Activated CD8-positive, alpha-beta memory T cell treated with anti-CD3 and anti-CD28 coated beads, Interleukin-2, amount 10 ng/mL, durations not matched to agents 7 days and 5 days (primary cell): ENCODE measurements around the gene EFNA2. TPM values are rescaled to one million over a fixed set of nuclear protein-coding genes. Genes with fewer than 3 reads are reported as not detected.
"Not testable (repeated sequence)": the region's sequence is repeated elsewhere in the genome, so short reads cannot be mapped to it uniquely, and the experiment has no call there.

Experiments used
- ATAC-seq: fragments of 150-1000 bp; cut with Tn5 transposase; one replicate; pipeline ENCODE4 v1.10.0; 2021; ENCODE audit warnings: moderate library complexity
- CTCF ChIA-PET: fragments of 350-600 bp; sonication (Branson Sonifier 250); formaldehyde crosslinking; loops from one replicate; lab custom pipeline; 2021; ENCODE audit warnings: antibody characterized with exemption; lab: Charles Lee
- DNase-seq: peaks from one replicate; pipeline ENCODE4 v3.0.0-alpha.2; 2020
- H3K27ac Mint-ChIP-seq: one replicate; pipeline ENCODE4 v1.8.0; 2021; ENCODE audit warnings: mild to moderate bottlenecking, mixed read lengths
- H3K27me3 Mint-ChIP-seq: one replicate; pipeline ENCODE4 v1.8.0; 2021; ENCODE audit warnings: mixed read lengths
- H3K36me3 Mint-ChIP-seq: one replicate; pipeline ENCODE4 v1.8.0; 2021; ENCODE audit warnings: mild to moderate bottlenecking, mixed read lengths
- H3K4me1 Mint-ChIP-seq: one replicate; pipeline ENCODE4 v1.8.0; 2021; ENCODE audit warnings: mixed read lengths
- H3K4me3 Mint-ChIP-seq: one replicate; pipeline ENCODE4 v1.8.0; 2021; ENCODE audit warnings: mild to moderate bottlenecking, moderate library complexity, mixed read lengths
- H3K9me3 Mint-ChIP-seq: one replicate; pipeline ENCODE4 v1.8.0; 2022; ENCODE audit warnings: low read depth, mixed read lengths
- total RNA-seq, 2 experiments: library from RNA; stranded (reverse); gene quantifications; one replicate each; pipeline ENCODE4 v1.2.3, GENCODE V29; 2021

EFNA2 gene
- total RNA-seq, 2 experiments from 2014 or later, result not detected

GRCh38 chr19:1324806-1325567, 39.3 kb downstream of the EFNA2 start:
- H3K4me3 Mint-ChIP-seq, result no peak overlapping the region
- H3K9me3 Mint-ChIP-seq, result no peaks in the 10 kb centered on the region
- H3K27me3 Mint-ChIP-seq, result peaks cover 27% of the 10 kb centered on the region
- ATAC-seq (no peak), DNase-seq (no peak)
- CTCF ChIA-PET, result interaction anchor here (0.7 kb wide), 1 partner anchor 11 kb away, joined by 3 read pairs; no protein-coding TSS in a partner anchor
- H3K36me3 Mint-ChIP-seq, result no peaks in the 10 kb centered on the region
- no peak overlapping the region for H3K27ac Mint-ChIP-seq
- no peaks in the 10 kb centered on the region for H3K4me1 Mint-ChIP-seq

GRCh38 chr19:1325568-1326294, 40.1 kb downstream of the EFNA2 start:
- DNase-seq (no peak), ATAC-seq (no peak)
- no peaks in the 10 kb centered on the region for H3K36me3 Mint-ChIP-seq
- no peak overlapping the region for H3K4me3 Mint-ChIP-seq
- no peaks in the 10 kb centered on the region for H3K4me1 Mint-ChIP-seq
- H3K27ac Mint-ChIP-seq, result no peak overlapping the region
- peaks cover 27% of the 10 kb centered on the region for H3K27me3 Mint-ChIP-seq
- CTCF ChIA-PET, result no interaction called here
- H3K9me3 Mint-ChIP-seq, result no peaks in the 10 kb centered on the region

- Mint-ChIP-seq H3K27me3 (peaks cover 27% of the 10 kb centered on the region), H3K4me1 (no peaks in the 10 kb centered on the region), H3K36me3 (no peaks in the 10 kb centered on the region), H3K9me3 (no peaks in the 10 kb centered on the region), H3K4me3 (no peak overlapping the region), H3K27ac (no peak overlapping the region)
- CTCF ChIA-PET, result no interaction called here
- ATAC-seq (peak; percentile 23), DNase-seq (no peak)
Observed at GRCh38 chr19:1327125-1327524, 41.5 kb downstream of the EFNA2 start.

DNA sequence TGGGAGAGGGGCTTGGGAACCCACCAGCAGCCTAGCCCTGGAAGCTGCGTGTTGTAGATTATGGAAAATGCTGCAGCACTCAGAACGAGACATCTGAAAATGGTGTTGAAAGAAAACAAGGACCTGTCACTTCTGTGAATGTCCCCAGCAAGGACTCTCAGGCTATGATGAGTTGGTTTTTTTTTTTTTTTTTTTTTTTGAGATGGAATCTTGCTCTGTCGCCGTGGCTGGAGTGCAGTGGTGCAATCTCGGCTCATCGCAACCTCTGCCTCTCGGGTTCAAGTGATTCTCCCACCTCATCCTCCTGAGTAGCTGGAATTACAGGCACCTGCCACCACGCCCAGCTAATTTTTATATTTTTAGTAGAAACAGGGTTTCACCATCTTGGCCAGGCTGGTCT, 46.5 kb downstream of the EFNA2 start:
- not testable (repeated sequence) for H3K27me3 Mint-ChIP-seq, H3K4me1 Mint-ChIP-seq, H3K27ac Mint-ChIP-seq, H3K36me3 Mint-ChIP-seq, DNase-seq, ATAC-seq, H3K4me3 Mint-ChIP-seq, H3K9me3 Mint-ChIP-seq
- CTCF ChIA-PET, result interaction anchor here (0.7 kb wide), 1 partner anchor 43 kb away, joined by 3 read pairs; no protein-coding TSS in a partner anchor

- Mint-ChIP-seq H3K4me1 (no peaks in the 10 kb centered on the region), H3K36me3 (no peaks in the 10 kb centered on the region), H3K4me3 (no peak overlapping the region), H3K27me3 (no peaks in the 10 kb centered on the region), H3K27ac (no peak overlapping the region), H3K9me3 (no peaks in the 10 kb centered on the region)
- ATAC-seq, result no peak
- no peak for DNase-seq
- CTCF ChIA-PET, result no interaction called here
Observed at GRCh38 chr19:1336079-1336684, 50.5 kb downstream of the EFNA2 start.

DNA sequence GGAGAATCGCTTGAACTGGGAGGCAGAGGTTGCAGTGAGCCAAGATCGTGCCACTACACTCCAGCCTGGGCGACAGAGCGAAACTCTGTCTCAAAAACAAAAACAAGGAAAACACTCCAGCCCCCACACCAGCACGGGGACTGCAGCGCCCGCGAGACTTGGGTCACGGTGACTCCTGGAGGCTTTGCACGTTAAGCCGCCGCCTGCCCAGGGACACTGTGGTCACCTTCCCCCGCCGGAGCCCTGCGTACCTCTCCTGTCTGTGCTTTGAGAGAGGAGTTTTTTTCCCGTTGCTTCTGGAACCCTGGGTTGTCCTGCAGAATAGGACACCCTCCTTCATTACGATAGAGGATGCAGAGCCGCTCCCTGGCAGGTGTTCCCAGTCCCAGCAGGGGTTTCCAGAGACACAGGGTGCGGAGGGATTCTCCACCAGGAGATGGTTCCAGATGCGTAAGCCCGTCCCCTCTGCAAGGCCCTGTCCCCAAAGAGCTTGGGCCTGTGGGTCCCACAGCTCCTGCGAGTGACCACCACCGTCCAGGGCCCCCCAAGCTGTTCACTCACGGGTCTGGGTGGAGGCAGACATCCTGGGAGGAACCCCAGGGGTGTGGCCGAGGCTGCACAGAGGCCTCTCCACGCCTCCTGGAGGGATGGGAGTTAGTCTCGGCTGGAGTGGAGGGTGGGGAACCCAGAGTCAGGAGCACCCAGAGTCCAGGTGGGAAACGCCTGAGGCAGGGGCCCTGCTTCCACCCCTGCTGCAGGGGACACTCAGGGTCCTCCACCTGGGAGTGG, 55.2 kb downstream of the EFNA2 start:
- CTCF ChIA-PET, result interaction anchor here (1.2 kb wide), 1 partner anchor 25 kb away, joined by 3 read pairs; no protein-coding TSS in a partner anchor
- H3K27ac Mint-ChIP-seq, result no peak overlapping the region
- no peak overlapping the region for H3K4me3 Mint-ChIP-seq
- H3K9me3 Mint-ChIP-seq, result no peaks in the 10 kb centered on the region
- ATAC-seq (no peak), DNase-seq (no peak)
- H3K36me3 Mint-ChIP-seq, result no peaks in the 10 kb centered on the region
- peaks cover 8% of the 10 kb centered on the region for H3K4me1 Mint-ChIP-seq
- H3K27me3 Mint-ChIP-seq, result peaks cover 2% of the 10 kb centered on the region

DNA sequence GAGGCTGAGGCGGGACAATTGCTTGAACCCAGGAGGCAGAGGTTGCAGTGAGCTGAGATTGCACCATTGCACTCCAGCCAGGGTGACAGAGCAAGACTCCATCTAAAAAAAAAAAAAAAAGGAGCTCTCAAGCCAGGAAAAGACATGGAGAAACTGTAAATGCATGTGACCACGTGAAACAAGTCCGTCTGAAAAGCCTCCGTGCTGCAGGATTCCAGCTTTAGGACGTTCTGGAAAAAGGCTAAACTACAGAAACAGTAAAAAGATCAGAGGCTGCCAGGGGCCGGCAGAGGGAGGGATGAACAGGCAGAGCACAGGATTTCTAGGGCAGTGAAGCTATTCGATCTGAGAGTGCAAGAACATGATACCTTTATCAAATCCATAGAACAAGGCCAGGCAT, 57.4 kb downstream of the EFNA2 start:
- DNase-seq (no peak), ATAC-seq (no peak)
- Mint-ChIP-seq H3K9me3 (no peaks in the 10 kb centered on the region), H3K27me3 (peaks cover 2% of the 10 kb centered on the region), H3K4me3 (no peak overlapping the region), H3K4me1 (peaks cover 8% of the 10 kb centered on the region), H3K27ac (no peak overlapping the region), H3K36me3 (no peaks in the 10 kb centered on the region)
- CTCF ChIA-PET, result no interaction called here

DNA sequence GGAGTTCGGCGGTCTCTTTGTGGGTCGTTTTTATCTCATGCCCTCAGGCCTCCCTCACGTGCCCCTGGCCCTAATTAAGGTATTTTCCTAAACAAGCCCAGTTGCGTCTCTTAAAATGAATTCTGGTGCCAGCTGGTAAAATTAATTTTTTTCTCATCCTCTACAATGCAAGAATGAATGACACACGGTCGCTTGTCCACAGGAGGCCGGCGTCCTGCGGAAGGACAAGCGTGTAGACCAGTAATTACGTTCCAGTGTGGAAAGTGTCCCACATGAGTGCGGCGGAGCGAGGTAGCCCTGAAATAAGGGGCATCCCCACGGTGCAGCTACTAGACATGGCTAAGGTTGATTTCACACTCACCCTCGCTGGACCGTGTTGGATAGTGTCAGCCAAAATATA, 63.5 kb downstream of the EFNA2 start:
- Mint-ChIP-seq H3K36me3 (no peaks in the 10 kb centered on the region), H3K9me3 (no peaks in the 10 kb centered on the region), H3K27ac (no peak overlapping the region), H3K4me1 (peaks cover 6% of the 10 kb centered on the region), H3K4me3 (no peak overlapping the region), H3K27me3 (peaks cover 2% of the 10 kb centered on the region)
- ATAC-seq (no peak), DNase-seq (no peak)
- CTCF ChIA-PET, result no interaction called here

- ATAC-seq, result no peak
- H3K36me3 Mint-ChIP-seq, result peaks cover 2% of the 10 kb centered on the region
- DNase-seq, result no peak
- H3K4me1 Mint-ChIP-seq, result peaks cover 7% of the 10 kb centered on the region
- H3K27ac Mint-ChIP-seq, result no peak overlapping the region
- CTCF ChIA-PET, result no interaction called here
- H3K4me3 Mint-ChIP-seq, result no peak overlapping the region
- peaks cover 2% of the 10 kb centered on the region for H3K27me3 Mint-ChIP-seq
- H3K9me3 Mint-ChIP-seq, result no peaks in the 10 kb centered on the region
Observed at GRCh38 chr19:1350867-1351266, 65.2 kb downstream of the EFNA2 start.

Other genes starting within 250 kb of the EFNA2 start
- 10 to 100 TPM; 62.7 to 72.9 TPM for gene ABCA7, start 245.8 kb upstream of the EFNA2 start, total RNA-seq
- gene ARHGAP45, start 218.7 kb upstream of the EFNA2 start, total RNA-seq, result 100 to 1,000 TPM; 361 to 481 TPM
- gene POLR2E, start 190.5 kb upstream of the EFNA2 start, total RNA-seq, result 100 to 1,000 TPM; 173 to 206 TPM
- 100 to 1,000 TPM; 143 to 217 TPM for gene GPX4, start 181.9 kb upstream of the EFNA2 start, total RNA-seq
- 10 to 100 TPM; 50.6 to 74.7 TPM for gene SBNO2, start 111.6 kb upstream of the EFNA2 start, total RNA-seq
- gene STK11, start 80.1 kb upstream of the EFNA2 start, total RNA-seq, result 10 to 100 TPM; 76.7 to 80.5 TPM
- gene CBARP, start 47.9 kb upstream of the EFNA2 start, total RNA-seq, result under 1 TPM; 0.29 to 0.52 TPM
- 100 to 1,000 TPM; 190 to 221 TPM for gene ATP5F1D, start 44.1 kb upstream of the EFNA2 start, total RNA-seq
- gene MIDN, start 37.3 kb upstream of the EFNA2 start, total RNA-seq, result 10 to 100 TPM; 73.3 to 88.6 TPM
- gene CIRBP, start 16.5 kb upstream of the EFNA2 start, total RNA-seq, result 100 to 1,000 TPM; 189 to 210 TPM
- gene FAM174C, start 10.3 kb upstream of the EFNA2 start, total RNA-seq, result 10 to 100 TPM; 54.7 to 60.3 TPM
- 100 to 1,000 TPM; 124 to 135 TPM for gene NDUFS7, start 98.0 kb downstream of the EFNA2 start, total RNA-seq
- gene GAMT, start 115.7 kb downstream of the EFNA2 start, total RNA-seq, result 10 to 100 TPM; 19.3 to 20.4 TPM
- gene DAZAP1, start 121.7 kb downstream of the EFNA2 start, total RNA-seq, result 100 to 1,000 TPM; 275 to 283 TPM
- gene RPS15, start 152.5 kb downstream of the EFNA2 start, total RNA-seq, result 1,000 to 10,000 TPM; 1,331 to 1,537 TPM
- gene APC2, start 164.2 kb downstream of the EFNA2 start, total RNA-seq, result under 1 TPM; 0.03 to 0.12 TPM
- gene C19orf25, start 193.3 kb downstream of the EFNA2 start, total RNA-seq, result 10 to 100 TPM; 43.3 to 48.9 TPM
- gene PCSK4, start 204.5 kb downstream of the EFNA2 start, total RNA-seq, result 1 to 10 TPM; 1.5 to 4.4 TPM
- gene REEP6, start 205.3 kb downstream of the EFNA2 start, total RNA-seq, result 1 to 10 TPM; 1.0 to 1.3 TPM
- 1 to 10 TPM in 1 of 2 experiments, under 1 TPM in 1; 0.91 to 1.2 TPM for gene ADAMTSL5, start 227.1 kb downstream of the EFNA2 start, total RNA-seq
- not detected for gene PLK5, start 238.2 kb downstream of the EFNA2 start, total RNA-seq